ENCODE data around the gene CLIP2. TPM values are rescaled to one million over a fixed set of nuclear protein-coding genes. Genes with fewer than 3 reads are reported as not detected.
A peak's percentile ranks its signal among the peaks of the same experiment; 100 is the strongest.

Gene CLIP2
- total and polyA plus RNA-seq, 2 of the 4 experiments (the other 2 are of a cell fraction), result 18.1 to 20.7 TPM

DNA sequence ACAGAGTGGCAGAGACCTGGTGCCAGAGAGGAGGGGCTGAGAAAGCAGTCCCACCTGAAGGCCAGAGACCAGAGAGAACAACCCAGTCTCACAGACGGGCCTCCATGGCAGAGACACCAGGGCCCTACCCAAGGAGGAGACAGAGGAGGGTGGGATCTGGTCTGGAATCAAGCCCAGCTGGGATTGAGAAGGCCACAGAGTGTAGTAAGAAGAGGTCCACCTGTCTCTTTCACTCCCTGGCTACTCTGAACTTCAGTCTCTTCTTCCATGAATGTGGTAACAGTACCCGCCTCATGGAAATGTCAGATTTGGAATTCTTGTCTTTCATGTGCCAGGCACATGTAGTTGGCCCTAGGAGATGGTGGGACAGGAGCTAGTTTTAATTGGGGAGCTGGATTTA is 55.6 kb downstream of the CLIP2 start:
- no peak overlapping the region for H2BK5ac ChIP-seq (ENCODE audit: low read depth, low read length, poor library complexity, severe bottlenecking)
- intact Hi-C loops (cut with micrococcal nuclease) (loop anchor here (1.0 kb wide), 1 partner anchor 14 kb away; no protein-coding TSS in a partner anchor), in situ Hi-C loops (cut with MboI; ENCODE audit: low sequenced_read_pairs) (no loop called here), dilution Hi-C loops (cut with HindIII; ENCODE audit: low sequenced_read_pairs, unreplicated experiment) (no loop called here)
- H3K9me3 ChIP-seq (ENCODE audit: control insufficient read depth, insufficient read depth, low read length), result no peaks in the 10 kb centered on the region
- H2BK20ac ChIP-seq (ENCODE audit: low read depth, low read length), result no peak overlapping the region
- TF ChIP-seq MXI1 (IDR thresholded peaks at IDR 0.05; ENCODE audit: borderline replicate concordance, low read depth, low read length) (no peak), NFE2L2 (IDR thresholded peaks at IDR 0.05; ENCODE audit: low read depth, low read length) (no peak), SMC3 (IDR thresholded peaks at IDR 0.05; ENCODE audit: low read depth, low read length) (no peak), FOS (IDR thresholded peaks at IDR 0.05; ENCODE audit: low read depth, low read length) (no peak), BHLHE40 (IDR thresholded peaks at IDR 0.05; ENCODE audit: low read depth, low read length) (no peak), MAZ (IDR thresholded peaks at IDR 0.05; ENCODE audit: borderline replicate concordance, low read depth, low read length) (no peak), MAFK (IDR thresholded peaks at IDR 0.05; ENCODE audit: low read depth, low read length) (no peak)
- TF ChIP-seq, protein P1, sequence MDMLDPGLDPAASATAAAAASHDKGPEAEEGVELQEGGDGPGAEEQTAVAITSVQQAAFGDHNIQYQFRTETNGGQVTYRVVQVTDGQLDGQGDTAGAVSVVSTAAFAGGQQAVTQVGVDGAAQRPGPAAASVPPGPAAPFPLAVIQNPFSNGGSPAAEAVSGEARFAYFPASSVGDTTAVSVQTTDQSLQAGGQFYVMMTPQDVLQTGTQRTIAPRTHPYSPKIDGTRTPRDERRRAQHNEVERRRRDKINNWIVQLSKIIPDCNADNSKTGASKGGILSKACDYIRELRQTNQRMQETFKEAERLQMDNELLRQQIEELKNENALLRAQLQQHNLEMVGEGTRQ (IDR thresholded peaks at IDR 0.05; ENCODE audit: low read depth, low read length), result no peak
- H3K79me1 ChIP-seq (ENCODE audit: low read depth in 1 of 2, low read length in 2 of 2), result peaks cover 26 to 79% of the 10 kb centered on the region in 2 experiments
- no peak overlapping the region for H3K4me2 ChIP-seq (ENCODE audit: low read depth, low read length)
- H4K20me1 ChIP-seq (ENCODE audit: insufficient read depth, low read length), result peaks cover 50% of the 10 kb centered on the region
- no peak overlapping the region for H3K4me3 ChIP-seq (ENCODE audit: insufficient read depth, low read depth, low read length)
- no peak overlapping the region for H4K91ac ChIP-seq (ENCODE audit: insufficient read depth, low read depth, low read length)
- H3K9me1 ChIP-seq (ENCODE audit: insufficient read depth, low read length), result peaks cover 16% of the 10 kb centered on the region
- POLR2A ChIA-PET (ENCODE audit: unreplicated experiment), result no interaction called here
- H3K56ac ChIP-seq (ENCODE audit: extremely low read depth, insufficient read depth, low read length), result no peak overlapping the region
- H3K36me3 ChIP-seq (ENCODE audit: control insufficient read depth, insufficient read depth, low read length), result peaks cover 41% of the 10 kb centered on the region
- H3K23ac ChIP-seq (ENCODE audit: low read depth, low read length), result no peak overlapping the region
- no peak overlapping the region for H4K8ac ChIP-seq (ENCODE audit: low read depth in 2 of 2, low read length in 2 of 2)
- BruUV-seq (replicated peaks), result no TSS peak
- H3K14ac ChIP-seq (replicated peaks; ENCODE audit: low read depth, low read length), result no peak overlapping the region
- CTCF ChIA-PET, result no interaction called here
- no peak overlapping the region for H3K9ac ChIP-seq (ENCODE audit: low read depth, low read length)
- DNase-seq (no peak), ATAC-seq (ENCODE audit: low read depth) (no peak)
- no CpG with 5 or more reads among the region's 2 CpGs for WGBS, 2 experiments (ENCODE audit: extremely low coverage in 2 of 2, insufficient read length in 1 of 2)
- H2BK15ac ChIP-seq (ENCODE audit: low read depth, low read length), result no peak overlapping the region; the same call in 2 of the 3 replicates
- H2AK9ac ChIP-seq (replicated peaks; ENCODE audit: low read depth, low read length, poor library complexity), result peak overlapping the region; percentile 55
- H3K18ac ChIP-seq (ENCODE audit: low read depth, low read length), result no peak overlapping the region
- H3K4ac ChIP-seq (ENCODE audit: low read depth, low read length), result 0 out of 2 replicates have a peak overlapping the region, but pooled peaks have one; percentile 1
- no peaks in the 10 kb centered on the region for H3K27me3 ChIP-seq (ENCODE audit: control insufficient read depth, insufficient read depth, low read length)
- H2AFZ ChIP-seq (replicated peaks; ENCODE audit: low read length, poor library complexity), result no peak overlapping the region
- no peak overlapping the region for H3K27ac ChIP-seq (ENCODE audit: insufficient read depth, low read length)
- H2AK5ac ChIP-seq (ENCODE audit: low read depth, low read length), result peak overlapping the region; percentile 39; the same call in 1 of the 2 replicates
- H4K5ac ChIP-seq (ENCODE audit: low read depth, low read length), result no peak overlapping the region
- no peak overlapping the region for H2BK120ac ChIP-seq (ENCODE audit: low read depth, low read length)
- peaks cover 7% of the 10 kb centered on the region for H3K4me1 ChIP-seq (ENCODE audit: control insufficient read depth, insufficient read depth, low read length)
